Heart left ventricle (tissue), 13 donors: ENCODE measurements around the gene ACVRL1.

Experiments used
- POLR2A ChIP-seq, 2 donors: fragments of 450-650 bp; IDR thresholded peaks; one replicate each; pipeline ENCODE4 v1.6.1; 2017; ENCODE audit warnings: antibody characterized with exemption in 2 of 2, mild to moderate bottlenecking in 2 of 2, moderate library complexity in 2 of 2
- TF ChIP-seq, protein P1 (sequence below), 12 donors: fragments of 200-600 bp; sonication (generic) in 4 of 12; IDR thresholded peaks; one replicate each; pipeline versions ENCODE4 v1.5.0 to v1.8.0; 2018 to 2022; ENCODE audit warnings: antibody characterized with exemption in 12 of 12, mild to moderate bottlenecking in 5 of 12
- donor health status: ischemic (EF 13 %, LVEDD 7.1; RV severe dilation, severe dysfunction).
- donor health status: DM: no; HTN: yes; CAD: no.
- donor health status: DM: no; HTN: no; CAD: no.
- donor health status: ischemic (EF 25% LVEDD 6.9; RV normal size, moderate dysfunction).
- donor health status: ischemic (EF 25% LVEDD 5.7; RV mildly dilated, moderate dysfunction).
- donor health status: ischemic (EF 35%, LVEDD 5.7; RV mildly dilated, moderate dysfunction).
- donor health status: nonischemic (EF 11% LVEDD 7.7; RV severe dilation, severe dysfunction).
- donor health status: DM: yes; HTN: yes; CAD: no.
- donor health status: PGD.
- donor health status: ischemic (EF 29% LVEDD 5.4; RV normal size, mild dysfunction).
- donor health status: nonischemic (EF 23%, LVEDD 6.1; RV moderate dilation, normal function).

DNA sequence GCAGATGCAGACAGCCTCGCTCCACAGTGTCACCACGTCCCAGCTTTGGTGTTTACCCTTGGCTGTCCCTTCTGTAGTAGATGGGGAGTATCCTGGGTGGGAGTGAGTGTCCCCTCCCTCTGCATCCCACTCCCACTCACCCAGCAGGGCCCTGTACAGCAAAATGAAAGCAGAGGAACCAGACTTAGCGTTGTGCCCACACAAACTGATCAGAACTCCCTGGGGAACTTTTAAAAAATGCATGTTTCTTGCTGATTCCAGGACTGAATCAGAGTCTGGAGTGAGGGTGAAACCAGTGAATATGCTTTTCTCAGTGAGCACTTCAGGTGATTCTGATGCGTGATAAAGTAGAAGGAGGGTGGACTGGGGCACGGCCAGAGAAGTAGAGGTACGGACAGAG lies 2.9 kb downstream of the ACVRL1 start:
- TF ChIP-seq POLR2A (IDR thresholded peaks at IDR 0.05) = no peak
- TF ChIP-seq, protein P1, sequence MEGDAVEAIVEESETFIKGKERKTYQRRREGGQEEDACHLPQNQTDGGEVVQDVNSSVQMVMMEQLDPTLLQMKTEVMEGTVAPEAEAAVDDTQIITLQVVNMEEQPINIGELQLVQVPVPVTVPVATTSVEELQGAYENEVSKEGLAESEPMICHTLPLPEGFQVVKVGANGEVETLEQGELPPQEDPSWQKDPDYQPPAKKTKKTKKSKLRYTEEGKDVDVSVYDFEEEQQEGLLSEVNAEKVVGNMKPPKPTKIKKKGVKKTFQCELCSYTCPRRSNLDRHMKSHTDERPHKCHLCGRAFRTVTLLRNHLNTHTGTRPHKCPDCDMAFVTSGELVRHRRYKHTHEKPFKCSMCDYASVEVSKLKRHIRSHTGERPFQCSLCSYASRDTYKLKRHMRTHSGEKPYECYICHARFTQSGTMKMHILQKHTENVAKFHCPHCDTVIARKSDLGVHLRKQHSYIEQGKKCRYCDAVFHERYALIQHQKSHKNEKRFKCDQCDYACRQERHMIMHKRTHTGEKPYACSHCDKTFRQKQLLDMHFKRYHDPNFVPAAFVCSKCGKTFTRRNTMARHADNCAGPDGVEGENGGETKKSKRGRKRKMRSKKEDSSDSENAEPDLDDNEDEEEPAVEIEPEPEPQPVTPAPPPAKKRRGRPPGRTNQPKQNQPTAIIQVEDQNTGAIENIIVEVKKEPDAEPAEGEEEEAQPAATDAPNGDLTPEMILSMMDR (IDR thresholded peaks at IDR 0.05) = no peak
